Activated naive CD8-positive, alpha-beta T cell treated with anti-CD3 and anti-CD28 coated beads, Interleukin-2, amount 50 U/mL, for 16 hours (primary cell): Measurements from ENCODE around the gene LTA4H.
"Not testable (repeated sequence)": the region's sequence is repeated elsewhere in the genome, so short reads cannot be mapped to it uniquely, and the experiment has no call there.

Source experiments
- DNase-seq: peaks from one replicate; pipeline ENCODE4 v3.0.0-alpha.2; 2020; ENCODE audit warnings: low read depth, low spot score

LTA4H gene

GRCh38 chr12:95990136-95990535, 45.3 kb downstream of the LTA4H start:
- DNase-seq: no peak

GRCh38 chr12:95989504-95990123, 45.8 kb downstream of the LTA4H start:
- no peak for DNase-seq

- DNase-seq: no peak
Measured at GRCh38 chr12:95988506-95989275, 46.7 kb downstream of the LTA4H start.

GRCh38 chr12:95986635-95987570, 48.5 kb downstream of the LTA4H start:
- no peak for DNase-seq

GRCh38 chr12:95984682-95985081, 50.7 kb downstream of the LTA4H start:
- DNase-seq: no peak

GRCh38 chr12:95982602-95983001, 52.8 kb downstream of the LTA4H start:
- no peak for DNase-seq

GRCh38 chr12:95980437-95980836, 55.0 kb downstream of the LTA4H start:
- DNase-seq: no peak

- DNase-seq: no peak
Measured at GRCh38 chr12:95978774-95979173, 56.6 kb downstream of the LTA4H start.

GRCh38 chr12:95978351-95978750, 57.0 kb downstream of the LTA4H start:
- DNase-seq: no peak

GRCh38 chr12:95977764-95978305, 57.6 kb downstream of the LTA4H start:
- DNase-seq: no peak

- DNase-seq: no peak
Measured at GRCh38 chr12:95976416-95976832, 59.0 kb downstream of the LTA4H start.

- no peak for DNase-seq
Measured at GRCh38 chr12:95975491-95975890, 59.9 kb downstream of the LTA4H start.

GRCh38 chr12:95974358-95974757, 61.0 kb downstream of the LTA4H start:
- no peak for DNase-seq

- no peak for DNase-seq
Measured at GRCh38 chr12:95972832-95973456, 62.4 kb downstream of the LTA4H start.

- DNase-seq: no peak
Measured at GRCh38 chr12:95970905-95971304, 64.5 kb downstream of the LTA4H start.

- DNase-seq: not testable (repeated sequence)
Measured at GRCh38 chr12:95969116-95969515, 66.3 kb downstream of the LTA4H start.

GRCh38 chr12:95967301-95967700, 68.1 kb downstream of the LTA4H start:
- DNase-seq: no peak

GRCh38 chr12:95966287-95966870, 69.0 kb downstream of the LTA4H start:
- no peak for DNase-seq

- no peak for DNase-seq
Measured at GRCh38 chr12:95963096-95963495, 72.3 kb downstream of the LTA4H start.

- DNase-seq: no peak
Measured at GRCh38 chr12:95962222-95962621, 73.2 kb downstream of the LTA4H start.

- DNase-seq: no peak
Measured at GRCh38 chr12:95960241-95960640, 75.1 kb downstream of the LTA4H start.
